Adipocyte (in vitro differentiated cells): ENCODE data around the gene MIGA1.
"Not testable (repeated sequence)": the region's sequence is repeated elsewhere in the genome, so short reads cannot be mapped to it uniquely, and the experiment has no call there.

ENCODE experiments used
- DNase-seq: peaks from one replicate; pipeline ENCODE4 v3.0.0-alpha.2; 2015; ENCODE audit warnings: low read depth
- H3K27me3 ChIP-seq: replicated peaks from 2 replicates; pipeline ENCODE4 v1.7.0; 2013; ENCODE audit warnings: mild to moderate bottlenecking, low read length, moderate library complexity; ENCODE audit not compliant: control insufficient read depth, insufficient read depth
- H3K36me3 ChIP-seq: 2 replicates; pipeline ENCODE4 v1.7.0; 2013; ENCODE audit warnings: low read length, mild to moderate bottlenecking, moderate library complexity; ENCODE audit not compliant: control insufficient read depth, insufficient read depth, severe bottlenecking
- H3K4me1 ChIP-seq: 2 replicates; pipeline ENCODE4 v1.7.0; 2013; ENCODE audit warnings: mild to moderate bottlenecking, low read length, moderate library complexity; ENCODE audit not compliant: control insufficient read depth, insufficient read depth
- H3K4me3 ChIP-seq: 2 replicates; pipeline ENCODE4 v1.7.0; 2013; ENCODE audit warnings: mild to moderate bottlenecking, low read length, moderate library complexity
- H3K9ac ChIP-seq: 2 replicates; pipeline ENCODE4 v1.7.0; 2013; ENCODE audit warnings: mild to moderate bottlenecking, low read length, moderate library complexity
- H3K9me3 ChIP-seq: 2 replicates; pipeline ENCODE4 v1.7.0; 2013; ENCODE audit warnings: mild to moderate bottlenecking, low read length, moderate library complexity; ENCODE audit not compliant: control insufficient read depth

Gene MIGA1

DNA sequence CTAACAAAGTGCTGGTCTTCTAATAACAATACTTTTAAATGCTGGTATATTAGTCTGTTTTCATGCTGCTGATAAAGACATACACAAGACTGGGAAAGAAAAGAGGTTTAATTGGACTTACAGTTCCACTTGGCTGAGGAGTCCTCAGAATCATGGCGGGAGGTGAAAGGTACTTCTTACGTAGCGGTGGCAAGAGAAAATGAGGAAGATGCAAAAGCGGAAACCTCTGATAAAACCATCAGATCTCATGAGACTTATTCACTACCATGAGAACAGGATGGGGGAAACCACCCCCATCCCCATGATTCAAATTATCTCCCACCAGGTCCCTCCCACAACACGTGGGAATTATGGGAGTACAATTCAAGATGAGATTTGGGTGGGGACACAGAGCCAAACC, 139.5 kb downstream of the MIGA1 start:
- H3K9ac ChIP-seq, DNase-seq, H3K27me3 ChIP-seq, H3K9me3 ChIP-seq, H3K4me1 ChIP-seq, H3K4me3 ChIP-seq: not testable (repeated sequence)
- H3K36me3 ChIP-seq, result peaks cover 67% of the 10 kb centered on the region

DNA sequence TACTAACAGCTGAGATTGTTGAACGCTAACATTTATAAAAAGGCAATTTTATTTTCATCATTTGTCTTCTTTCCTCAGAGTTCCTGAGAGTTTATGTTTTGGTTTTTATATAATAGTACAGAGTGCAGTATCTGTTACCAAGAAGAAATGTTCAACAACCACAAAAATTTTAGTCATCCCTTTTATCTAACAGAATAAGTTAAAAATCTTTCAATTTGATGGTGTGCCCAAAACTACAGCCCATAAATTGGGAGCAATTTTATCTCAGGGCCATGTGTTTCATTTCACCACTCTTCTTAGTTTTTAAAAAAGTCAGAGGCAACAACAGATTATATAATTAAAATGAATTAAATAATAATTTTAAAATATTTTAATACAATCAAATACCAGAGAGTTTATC, 146.1 kb downstream of the MIGA1 start:
- Histone ChIP-seq H3K4me1 (peaks cover 5% of the 10 kb centered on the region), H3K36me3 (peaks cover 83% of the 10 kb centered on the region), H3K9me3 (no peaks in the 10 kb centered on the region), H3K27me3 (no peaks in the 10 kb centered on the region), H3K4me3 (no peak overlapping the region), H3K9ac (no peak overlapping the region)
- peak; percentile 80 for DNase-seq

DNA sequence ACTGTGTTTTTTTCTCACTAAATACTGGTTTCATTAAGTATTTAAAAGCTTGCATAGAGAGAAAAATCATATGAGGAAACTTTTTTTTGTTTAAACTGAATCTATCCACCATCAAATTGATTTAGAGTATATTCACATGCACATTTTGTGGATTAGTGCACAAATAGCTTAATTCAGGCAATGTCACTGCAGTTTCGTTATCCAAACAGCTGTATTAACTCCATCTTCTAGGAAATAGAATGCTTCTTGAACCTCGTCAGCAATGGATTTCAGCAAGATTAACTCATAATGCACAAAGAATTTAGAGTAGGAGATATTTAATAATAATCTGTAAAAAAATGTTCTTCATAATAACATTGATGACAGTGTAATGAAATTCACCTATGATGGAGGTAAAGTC, 146.5 kb downstream of the MIGA1 start:
- Histone ChIP-seq H3K4me1 (peaks cover 5% of the 10 kb centered on the region), H3K36me3 (peaks cover 83% of the 10 kb centered on the region), H3K9me3 (no peaks in the 10 kb centered on the region), H3K9ac (no peak overlapping the region), H3K4me3 (no peak overlapping the region), H3K27me3 (no peaks in the 10 kb centered on the region)
- DNase-seq, result no peak

DNA sequence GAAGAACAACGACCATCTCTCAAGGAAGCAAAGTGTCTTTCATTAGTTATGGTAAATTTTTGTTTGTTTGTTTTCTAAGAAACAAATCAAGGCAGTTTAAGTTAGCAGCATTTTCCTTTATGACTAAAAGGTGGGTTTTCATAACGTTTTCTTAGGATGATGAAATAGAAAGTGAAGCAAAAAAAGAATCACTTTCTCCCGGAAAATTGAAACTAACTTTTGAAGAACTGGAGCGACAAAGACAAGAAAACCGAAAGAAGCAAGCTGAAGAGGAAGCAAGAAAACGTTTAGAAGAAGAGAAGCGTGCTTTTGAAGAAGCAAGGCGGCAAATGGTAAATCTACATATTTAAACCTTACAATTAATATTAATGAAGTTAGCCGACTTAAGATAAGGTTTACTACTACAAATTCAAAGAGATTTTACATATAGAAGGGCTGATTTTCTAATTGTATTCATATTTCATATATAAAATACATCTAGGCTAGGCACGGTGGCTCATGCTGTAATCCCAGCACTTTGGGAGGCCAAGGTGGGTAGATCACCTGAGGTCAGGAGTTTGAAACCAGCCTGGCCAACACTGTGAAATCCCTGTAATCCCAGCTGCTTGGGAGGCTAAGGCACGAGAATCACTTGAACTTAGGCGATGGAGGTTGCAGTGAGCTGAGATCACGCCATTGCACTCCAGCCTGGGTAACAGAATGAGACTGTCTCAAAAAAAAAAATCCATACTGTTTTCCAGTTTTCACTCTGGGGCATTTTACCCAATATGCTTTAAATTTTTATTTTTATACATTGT, 147.3 kb downstream of the MIGA1 start:
- H3K4me3 ChIP-seq, result no peak overlapping the region
- peaks cover 81% of the 10 kb centered on the region for H3K36me3 ChIP-seq
- no peaks in the 10 kb centered on the region for H3K9me3 ChIP-seq
- H3K9ac ChIP-seq, result no peak overlapping the region
- peaks cover 5% of the 10 kb centered on the region for H3K4me1 ChIP-seq
- H3K27me3 ChIP-seq, result no peaks in the 10 kb centered on the region
- no peak for DNase-seq

DNA sequence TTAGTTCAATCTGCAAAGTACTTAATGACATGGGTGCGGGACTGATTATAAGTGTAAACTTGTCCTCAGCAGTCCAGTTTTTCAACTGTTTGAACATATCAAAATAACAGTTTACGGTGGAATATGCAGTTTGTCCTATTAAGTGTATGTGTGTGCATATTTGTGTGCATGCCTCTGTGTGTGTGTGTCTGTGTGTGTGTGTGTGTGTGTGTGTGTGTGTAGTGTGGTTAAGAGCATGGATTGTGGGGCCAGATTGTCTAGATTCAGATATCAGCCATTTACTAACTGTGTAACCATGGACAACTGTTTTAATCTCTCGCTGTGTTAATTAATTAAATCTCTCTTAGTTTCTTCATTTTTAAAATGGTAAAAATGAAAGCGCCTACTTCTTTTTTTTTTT, 148.0 kb downstream of the MIGA1 start:
- no peaks in the 10 kb centered on the region for H3K9me3 ChIP-seq
- no peaks in the 10 kb centered on the region for H3K27me3 ChIP-seq
- no peak overlapping the region for H3K4me3 ChIP-seq
- H3K36me3 ChIP-seq, result peaks cover 83% of the 10 kb centered on the region
- H3K9ac ChIP-seq, result no peak overlapping the region
- peaks cover 5% of the 10 kb centered on the region for H3K4me1 ChIP-seq
- no peak for DNase-seq
